ENCODE measurements around the gene ANKZF1. TPM values are rescaled to one million over a fixed set of nuclear protein-coding genes. Genes with fewer than 3 reads are reported as not detected.

Gene ANKZF1
- total RNA-seq, 1 donor from 2014 or later: 65.9 TPM

DNA sequence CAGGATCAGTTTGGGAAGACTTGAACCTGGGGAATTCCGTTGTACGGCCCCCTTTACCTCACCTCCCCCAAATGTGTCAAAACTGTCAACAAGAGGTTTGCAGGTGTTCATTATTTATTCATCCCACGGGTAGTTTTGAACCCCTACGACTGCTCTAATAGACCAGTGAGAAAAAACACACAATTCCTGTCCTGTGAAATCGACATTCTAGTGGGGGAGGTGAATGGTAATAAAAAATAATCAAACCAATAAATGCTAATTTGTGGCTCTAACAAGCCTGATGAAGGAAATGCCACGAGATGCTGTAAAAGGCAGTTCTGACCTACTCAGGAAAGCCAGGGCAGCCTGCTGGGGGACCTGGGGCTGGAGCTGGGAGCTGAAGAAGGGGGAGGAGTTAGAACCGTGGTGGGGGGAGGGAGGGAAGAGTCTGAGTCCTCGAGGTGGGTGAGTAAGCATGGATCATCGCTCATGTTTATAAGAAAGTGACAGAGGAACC lies 49.1 kb downstream of the ANKZF1 start:
- H3K4me3 Mint-ChIP-seq: peak overlapping the region; percentile 87
- Histone ChIP-seq H3K9me3 (ENCODE audit: low read depth) (no peaks in the 10 kb centered on the region), H3K27me3 (peaks cover 5% of the 10 kb centered on the region), H3K27ac (no peak overlapping the region), H3K4me2 (peak overlapping the region; percentile 79), H3K79me2 (ENCODE audit: low read depth) (no peaks in the 10 kb centered on the region), H3K4me1 (peaks cover 15% of the 10 kb centered on the region), H3K4me3 (peak overlapping the region; percentile 59), H3K9ac (no peak overlapping the region), H3F3A (ENCODE audit: low read depth) (peaks cover 13% of the 10 kb centered on the region), H2AFZ (replicated peaks) (peak overlapping the region; percentile 65), H3K36me3 (no peaks in the 10 kb centered on the region), H4K20me1 (ENCODE audit: low read depth) (no peaks in the 10 kb centered on the region)
- TF ChIP-seq EZH2 (IDR thresholded peaks at IDR 0.05) (no peak), EZH2phosphoT487 (IDR thresholded peaks at IDR 0.05) (no peak)
- TF ChIP-seq, protein P1, sequence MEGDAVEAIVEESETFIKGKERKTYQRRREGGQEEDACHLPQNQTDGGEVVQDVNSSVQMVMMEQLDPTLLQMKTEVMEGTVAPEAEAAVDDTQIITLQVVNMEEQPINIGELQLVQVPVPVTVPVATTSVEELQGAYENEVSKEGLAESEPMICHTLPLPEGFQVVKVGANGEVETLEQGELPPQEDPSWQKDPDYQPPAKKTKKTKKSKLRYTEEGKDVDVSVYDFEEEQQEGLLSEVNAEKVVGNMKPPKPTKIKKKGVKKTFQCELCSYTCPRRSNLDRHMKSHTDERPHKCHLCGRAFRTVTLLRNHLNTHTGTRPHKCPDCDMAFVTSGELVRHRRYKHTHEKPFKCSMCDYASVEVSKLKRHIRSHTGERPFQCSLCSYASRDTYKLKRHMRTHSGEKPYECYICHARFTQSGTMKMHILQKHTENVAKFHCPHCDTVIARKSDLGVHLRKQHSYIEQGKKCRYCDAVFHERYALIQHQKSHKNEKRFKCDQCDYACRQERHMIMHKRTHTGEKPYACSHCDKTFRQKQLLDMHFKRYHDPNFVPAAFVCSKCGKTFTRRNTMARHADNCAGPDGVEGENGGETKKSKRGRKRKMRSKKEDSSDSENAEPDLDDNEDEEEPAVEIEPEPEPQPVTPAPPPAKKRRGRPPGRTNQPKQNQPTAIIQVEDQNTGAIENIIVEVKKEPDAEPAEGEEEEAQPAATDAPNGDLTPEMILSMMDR (IDR thresholded peaks at IDR 0.05): no peak
- peaks cover 11% of the 10 kb centered on the region for H3K27me3 Mint-ChIP-seq (ENCODE audit: insufficient read depth, low read depth)
- no peak overlapping the region for H3K27ac Mint-ChIP-seq
- H3K36me3 Mint-ChIP-seq: peaks cover 5% of the 10 kb centered on the region
- peaks cover 36% of the 10 kb centered on the region for H3K4me1 Mint-ChIP-seq
- no peak for DNase-seq (ENCODE audit: low spot score)
- H3K9me3 Mint-ChIP-seq: no peaks in the 10 kb centered on the region

DNA sequence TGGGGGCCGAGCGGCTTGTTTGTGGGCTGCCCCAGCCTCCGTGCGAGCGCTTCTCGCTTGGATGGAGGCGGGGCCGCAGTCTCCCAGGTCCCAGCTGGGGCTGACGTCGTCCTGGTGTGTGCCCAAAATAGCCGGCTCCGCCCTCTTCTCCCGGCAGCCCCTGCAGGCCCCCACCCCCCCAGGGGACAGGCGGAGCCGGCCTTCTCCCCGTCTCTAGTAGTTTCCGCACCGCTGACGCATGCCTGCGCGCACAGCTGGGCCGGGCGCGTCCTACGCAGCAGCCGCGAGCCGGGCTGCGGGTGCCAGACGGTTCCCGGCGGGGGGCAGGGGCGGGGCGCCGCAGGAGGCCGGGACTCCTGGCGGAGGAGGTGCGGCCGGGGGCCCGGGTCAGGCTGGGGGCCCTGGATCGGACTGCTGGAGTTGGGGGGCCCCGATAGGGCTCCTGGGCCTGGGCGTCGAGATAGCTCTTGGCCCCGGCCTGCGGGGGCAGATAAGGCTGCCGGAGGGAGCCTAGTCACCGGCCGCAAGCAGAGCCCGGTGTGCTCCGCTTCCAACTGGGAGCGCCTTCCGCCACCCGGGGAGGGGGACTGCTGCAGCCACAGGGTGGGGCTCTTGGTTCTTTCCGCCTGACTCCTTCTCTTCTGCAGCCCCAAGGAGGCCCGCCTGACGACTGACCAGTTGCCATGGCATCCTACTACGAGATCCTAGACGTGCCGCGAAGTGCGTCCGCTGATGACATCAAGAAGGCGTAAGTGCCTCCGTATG lies 49.7 kb downstream of the ANKZF1 start, which contains the start of gene DNAJB2:
Gene DNAJB2 (plus strand): TSS at position 216 of the 765 bp plus-strand sequence. CDS start 468 bp downstream, at position 684.
- Mint-ChIP-seq H3K36me3 (peaks cover 7% of the 10 kb centered on the region), H3K27ac (peak within 1 kb of the TSS; percentile 78), H3K9me3 (no peaks in the 10 kb centered on the region), H3K4me1 (peaks cover 36% of the 10 kb centered on the region), H3K4me3 (peak within 1 kb of the TSS; percentile 91), H3K27me3 (ENCODE audit: insufficient read depth, low read depth) (peaks cover 8% of the 10 kb centered on the region)
- Histone ChIP-seq H3K9me3 (ENCODE audit: low read depth) (no peaks in the 10 kb centered on the region), H3K9ac (peak within 1 kb of the TSS; percentile 25), H3K27ac (no peak within 1 kb of the TSS), H3K4me1 (peaks cover 15% of the 10 kb centered on the region), H2AFZ (replicated peaks) (peak within 1 kb of the TSS; percentile 65), H3K4me3 (peak within 1 kb of the TSS; percentile 59), H3K4me2 (peak within 1 kb of the TSS; percentile 79), H3K27me3 (peaks cover 5% of the 10 kb centered on the region), H3F3A (ENCODE audit: low read depth) (peaks cover 13% of the 10 kb centered on the region), H3K79me2 (ENCODE audit: low read depth) (no peaks in the 10 kb centered on the region), H3K36me3 (no peaks in the 10 kb centered on the region), H4K20me1 (ENCODE audit: low read depth) (no peaks in the 10 kb centered on the region)
- TF ChIP-seq EZH2phosphoT487 (IDR thresholded peaks at IDR 0.05) (no peak), EZH2 (IDR thresholded peaks at IDR 0.05) (no peak)
- TF ChIP-seq, protein P1 (IDR thresholded peaks at IDR 0.05): no peak
- peak; percentile 98 for DNase-seq (ENCODE audit: low spot score)

DNA sequence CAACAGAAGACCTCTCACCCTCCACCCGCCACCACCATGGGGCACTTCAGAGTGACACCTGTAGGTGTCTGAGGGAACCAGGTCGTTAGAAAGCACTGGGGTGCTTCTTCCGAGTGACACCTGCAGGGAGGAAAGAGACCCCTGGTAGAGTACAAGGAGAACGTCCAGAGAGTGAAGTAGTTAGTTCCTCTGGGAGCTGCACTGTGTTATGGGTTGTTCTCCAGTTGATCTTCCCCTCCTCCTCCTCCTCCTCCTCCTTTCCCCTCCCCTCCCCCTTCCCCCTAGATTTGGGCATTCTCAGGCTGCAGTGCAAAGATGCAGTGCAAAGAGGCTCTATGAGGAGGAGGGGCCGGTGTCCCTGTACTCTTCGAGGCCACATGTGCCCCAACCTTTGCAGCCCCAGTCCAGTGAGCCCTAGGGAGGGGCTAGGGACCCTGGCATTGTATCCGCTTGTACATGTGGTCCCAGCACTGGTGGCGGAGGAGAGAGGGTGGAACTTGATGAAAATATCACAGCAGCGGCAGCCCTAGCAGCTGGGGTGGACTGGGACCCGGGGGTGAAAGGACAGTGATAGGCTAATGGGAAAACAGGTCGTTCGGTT lies 50.4 kb downstream of the ANKZF1 start:
- peaks cover 30% of the 10 kb centered on the region for H3K4me1 Mint-ChIP-seq
- peak overlapping the region; percentile 59 for H3K4me3 ChIP-seq
- H3K27me3 Mint-ChIP-seq (ENCODE audit: insufficient read depth, low read depth): peaks cover 8% of the 10 kb centered on the region
- no peaks in the 10 kb centered on the region for H3K36me3 ChIP-seq
- H3K27me3 ChIP-seq: peaks cover 5% of the 10 kb centered on the region
- peak overlapping the region; percentile 79 for H3K4me2 ChIP-seq
- peak overlapping the region; percentile 78 for H3K27ac Mint-ChIP-seq
- H3K36me3 Mint-ChIP-seq: peaks cover 7% of the 10 kb centered on the region
- H3F3A ChIP-seq (ENCODE audit: low read depth): peaks cover 13% of the 10 kb centered on the region
- H4K20me1 ChIP-seq (ENCODE audit: low read depth): no peaks in the 10 kb centered on the region
- no peaks in the 10 kb centered on the region for H3K9me3 ChIP-seq (ENCODE audit: low read depth)
- peaks cover 15% of the 10 kb centered on the region for H3K4me1 ChIP-seq
- H3K9me3 Mint-ChIP-seq: no peaks in the 10 kb centered on the region
- no peaks in the 10 kb centered on the region for H3K79me2 ChIP-seq (ENCODE audit: low read depth)
- H3K27ac ChIP-seq: no peak overlapping the region
- no peak overlapping the region for H3K9ac ChIP-seq
- DNase-seq (ENCODE audit: low spot score): peak; percentile 24
- H2AFZ ChIP-seq (replicated peaks): no peak overlapping the region
- TF ChIP-seq EZH2phosphoT487 (IDR thresholded peaks at IDR 0.05) (no peak), EZH2 (IDR thresholded peaks at IDR 0.05) (no peak)
- TF ChIP-seq, protein P1 (IDR thresholded peaks at IDR 0.05): no peak
- H3K4me3 Mint-ChIP-seq: peak overlapping the region; percentile 91
